Measurements from ENCODE around the gene MAML3. TPM values are rescaled to one million over a fixed set of nuclear protein-coding genes. Genes with fewer than 3 reads are reported as not detected.
"Not testable (repeated sequence)": the region's sequence is repeated elsewhere in the genome, so short reads cannot be mapped to it uniquely, and the experiment has no call there.

The MAML3 gene
- total and polyA plus RNA-seq, 8 donors = 1.7 to 20.3 (median 8.4) TPM

DNA sequence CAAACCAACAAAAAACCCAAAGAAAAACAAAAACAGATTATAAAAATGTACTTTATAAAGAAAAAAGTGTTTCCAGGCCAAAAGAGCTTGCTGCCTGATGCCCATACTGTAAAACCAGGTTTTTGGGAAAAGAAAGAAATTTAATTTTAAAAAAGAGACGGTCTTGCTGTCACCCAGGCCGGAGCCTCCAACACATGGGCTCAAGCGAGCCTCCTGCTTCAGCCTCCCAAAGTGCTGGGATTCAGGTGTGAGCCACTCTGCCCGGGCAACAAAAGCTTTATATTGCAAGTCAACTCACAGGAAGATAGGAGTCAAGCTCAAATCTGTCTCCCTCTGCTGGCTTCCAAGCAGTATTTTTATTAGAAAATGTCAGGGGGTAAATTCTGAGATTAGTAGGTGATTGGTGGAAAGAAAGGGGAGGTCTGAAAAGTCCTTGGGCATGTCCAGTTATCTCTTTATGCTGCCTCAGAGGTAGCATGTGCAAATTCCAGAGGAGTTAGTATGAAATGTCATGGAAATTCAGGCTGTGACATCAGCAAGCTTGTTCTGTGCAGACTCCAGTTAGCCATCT is 449.0 kb downstream of the MAML3 start:
- Histone ChIP-seq H3K36me3 (peaks cover 0 to 51% (median 35%) of the 10 kb centered on the region in 4 donors), H3K9me3 (no peaks in the 10 kb centered on the region), H3K27ac (no peak overlapping the region), H3K4me3 (no peak overlapping the region), H3K4me1 (peaks cover 0 to 5% (median 0%) of the 10 kb centered on the region in 4 donors), H3K27me3 (no peaks in the 10 kb centered on the region)
- WGBS, 5 donors = 94 to 100% (median 97%) methylated on average over 4 of the region's 4 CpGs
- intact Hi-C loops (cut with DNase I; ENCODE audit: low total_unique reads) = no loop called here
- DNase-seq = no peak
- TF ChIP-seq EP300 (IDR thresholded peaks at IDR 0.05) (no peak), POLR2AphosphoS5 (IDR thresholded peaks at IDR 0.05) (no peak), POLR2A (IDR thresholded peaks at IDR 0.05) (no peak), CTCF (IDR thresholded peaks at IDR 0.05) (no peak)

GRCh38 chr4:139700568-139700967 is 453.4 kb downstream of the MAML3 start:
- no peak for TF ChIP-seq POLR2A (IDR thresholded peaks at IDR 0.05)
- TF ChIP-seq CTCF (IDR thresholded peaks at IDR 0.05) = no peak
- TF ChIP-seq POLR2AphosphoS5 (IDR thresholded peaks at IDR 0.05) = no peak
- TF ChIP-seq EP300 (IDR thresholded peaks at IDR 0.05) = no peak
- peak in 1 of 2 donors; percentile 28 for DNase-seq
- peaks cover 0 to 64% (median 50%) of the 10 kb centered on the region in 4 donors for H3K36me3 ChIP-seq
- H3K27me3 ChIP-seq = no peaks in the 10 kb centered on the region
- H3K27ac ChIP-seq = no peak overlapping the region
- WGBS, 5 donors = 72 to 81% (median 74%) methylated on average over 5 of the region's 5 CpGs
- H3K4me1 ChIP-seq = peaks cover 0 to 5% (median 0%) of the 10 kb centered on the region in 4 donors
- no peak overlapping the region for H3K4me3 ChIP-seq
- intact Hi-C loops (cut with DNase I; ENCODE audit: low total_unique reads) = no loop called here
- H3K9me3 ChIP-seq = peaks cover 0 to 4% (median 2%) of the 10 kb centered on the region in 4 donors

DNA sequence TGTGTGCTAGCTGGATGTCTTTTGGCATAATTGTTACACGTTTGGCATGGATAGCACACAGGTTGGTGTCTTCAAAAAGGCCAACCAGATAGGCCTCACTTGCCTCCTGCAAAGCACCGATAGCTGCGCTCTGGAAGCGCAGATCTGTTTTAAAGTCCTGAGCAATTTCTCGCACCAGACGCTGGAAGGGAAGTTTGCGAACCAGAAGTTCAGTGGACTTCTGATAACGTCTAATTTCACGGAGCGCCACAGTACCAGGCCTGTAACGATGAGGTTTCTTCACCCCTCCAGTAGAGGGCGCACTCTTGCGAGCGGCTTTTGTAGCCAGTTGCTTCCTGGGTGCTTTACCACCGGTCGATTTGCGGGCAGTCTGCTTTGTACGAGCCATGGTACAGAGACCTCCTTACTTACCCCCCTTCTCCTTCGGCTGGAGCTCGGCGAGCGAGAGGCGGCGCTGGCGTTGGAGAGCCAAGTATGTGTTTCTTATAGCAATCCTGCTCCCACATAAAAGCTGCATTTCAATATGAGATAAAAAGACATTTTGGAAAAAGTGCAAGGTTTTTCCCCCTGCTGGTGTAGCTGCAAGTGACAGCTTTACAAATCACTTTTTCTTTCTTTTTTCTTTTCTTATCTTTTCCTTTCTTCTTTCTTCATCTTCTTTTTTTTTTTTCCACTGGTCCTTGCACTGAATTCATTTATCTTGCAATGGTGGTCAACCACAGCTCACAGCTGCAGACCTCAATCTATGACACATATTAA is 455.6 kb downstream of the MAML3 start:
- intact Hi-C loops (cut with DNase I; ENCODE audit: low total_unique reads); DNase-seq; H3K4me1 ChIP-seq; H3K4me3 ChIP-seq; H3K27me3 ChIP-seq; H3K27ac ChIP-seq; H3K9me3 ChIP-seq: not testable (repeated sequence)
- WGBS, 5 donors = 97 to 98% (median 97%) methylated on average over 8 to 16 of the region's 25 CpGs
- peaks cover 0 to 50% (median 34%) of the 10 kb centered on the region in 4 donors for H3K36me3 ChIP-seq

GRCh38 chr4:139696491-139696890 is 457.5 kb downstream of the MAML3 start:
- peaks cover 0 to 4% (median 2%) of the 10 kb centered on the region in 4 donors for H3K9me3 ChIP-seq
- intact Hi-C loops (cut with DNase I; ENCODE audit: low total_unique reads) = no loop called here
- H3K27me3 ChIP-seq = no peaks in the 10 kb centered on the region
- H3K27ac ChIP-seq = no peak overlapping the region
- peaks cover 0 to 46% (median 34%) of the 10 kb centered on the region in 4 donors for H3K36me3 ChIP-seq
- H3K4me3 ChIP-seq = no peak overlapping the region
- no peak for TF ChIP-seq POLR2AphosphoS5 (IDR thresholded peaks at IDR 0.05)
- TF ChIP-seq POLR2A (IDR thresholded peaks at IDR 0.05) = no peak
- TF ChIP-seq CTCF (IDR thresholded peaks at IDR 0.05) = no peak
- TF ChIP-seq EP300 (IDR thresholded peaks at IDR 0.05) = no peak
- DNase-seq = no peak
- 89 to 93% (median 91%) methylated on average over 5 of the region's 5 CpGs for WGBS, 5 donors
- peaks cover 0 to 14% (median 10%) of the 10 kb centered on the region in 4 donors for H3K4me1 ChIP-seq
